GM20000 (cell line): ENCODE measurements around the gene GRK1.

Experiments used
- DNase-seq: peaks from one replicate; pipeline ENCODE4 v3.0.0; 2012; ENCODE audit warnings: low spot score
- TF ChIP-seq, protein P1 (sequence below): IDR thresholded peaks from 2 replicates; pipeline ENCODE4 v1.5.1; 2012; ENCODE audit warnings: mild to moderate bottlenecking, control low read depth; ENCODE audit errors: extremely low read depth, missing control alignments

Gene GRK1

DNA sequence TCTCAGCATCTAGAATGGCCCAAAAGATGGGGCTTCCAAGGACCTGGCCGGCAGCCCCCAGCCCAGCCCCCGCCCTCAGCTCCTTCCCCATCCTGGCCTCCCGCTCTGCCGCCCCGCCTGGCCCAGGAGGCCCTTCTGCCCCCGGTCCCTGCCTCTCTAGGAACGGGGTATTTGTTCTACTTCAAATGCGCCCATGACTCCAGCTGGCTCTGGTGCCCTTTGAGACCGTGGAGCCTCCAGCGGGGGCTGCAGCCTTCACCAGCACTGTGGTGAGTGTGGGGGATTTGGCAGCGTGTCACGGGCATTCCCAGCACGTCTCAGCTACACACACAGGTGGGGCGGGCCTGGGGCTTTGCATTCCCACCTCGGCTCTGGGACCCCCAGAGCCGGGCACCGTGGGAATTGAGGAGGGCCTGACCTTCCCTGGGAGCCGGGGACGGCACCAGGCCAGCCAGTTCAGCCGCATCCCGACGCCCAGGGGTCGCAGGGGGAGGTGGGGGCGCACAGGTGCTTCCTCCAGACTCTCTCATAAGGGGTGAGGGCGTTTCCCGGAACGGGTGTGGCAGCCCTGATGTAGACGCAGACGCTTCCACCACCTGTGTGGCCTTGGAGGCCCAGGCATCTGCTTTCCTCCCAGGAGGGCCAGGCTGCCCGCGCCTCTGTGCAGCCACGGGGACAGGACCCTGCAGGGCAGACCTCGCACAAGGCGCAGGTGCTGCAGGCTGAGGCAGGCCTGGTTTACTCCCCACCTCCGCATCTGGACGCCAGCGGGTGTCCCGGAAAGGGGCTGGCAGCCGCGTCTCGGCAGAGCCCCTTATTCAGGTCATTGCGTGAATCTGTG, 10.0 kb upstream of the GRK1 start:
- TF ChIP-seq, protein P1, sequence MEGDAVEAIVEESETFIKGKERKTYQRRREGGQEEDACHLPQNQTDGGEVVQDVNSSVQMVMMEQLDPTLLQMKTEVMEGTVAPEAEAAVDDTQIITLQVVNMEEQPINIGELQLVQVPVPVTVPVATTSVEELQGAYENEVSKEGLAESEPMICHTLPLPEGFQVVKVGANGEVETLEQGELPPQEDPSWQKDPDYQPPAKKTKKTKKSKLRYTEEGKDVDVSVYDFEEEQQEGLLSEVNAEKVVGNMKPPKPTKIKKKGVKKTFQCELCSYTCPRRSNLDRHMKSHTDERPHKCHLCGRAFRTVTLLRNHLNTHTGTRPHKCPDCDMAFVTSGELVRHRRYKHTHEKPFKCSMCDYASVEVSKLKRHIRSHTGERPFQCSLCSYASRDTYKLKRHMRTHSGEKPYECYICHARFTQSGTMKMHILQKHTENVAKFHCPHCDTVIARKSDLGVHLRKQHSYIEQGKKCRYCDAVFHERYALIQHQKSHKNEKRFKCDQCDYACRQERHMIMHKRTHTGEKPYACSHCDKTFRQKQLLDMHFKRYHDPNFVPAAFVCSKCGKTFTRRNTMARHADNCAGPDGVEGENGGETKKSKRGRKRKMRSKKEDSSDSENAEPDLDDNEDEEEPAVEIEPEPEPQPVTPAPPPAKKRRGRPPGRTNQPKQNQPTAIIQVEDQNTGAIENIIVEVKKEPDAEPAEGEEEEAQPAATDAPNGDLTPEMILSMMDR, result no peak
- DNase-seq, result no peak

DNA sequence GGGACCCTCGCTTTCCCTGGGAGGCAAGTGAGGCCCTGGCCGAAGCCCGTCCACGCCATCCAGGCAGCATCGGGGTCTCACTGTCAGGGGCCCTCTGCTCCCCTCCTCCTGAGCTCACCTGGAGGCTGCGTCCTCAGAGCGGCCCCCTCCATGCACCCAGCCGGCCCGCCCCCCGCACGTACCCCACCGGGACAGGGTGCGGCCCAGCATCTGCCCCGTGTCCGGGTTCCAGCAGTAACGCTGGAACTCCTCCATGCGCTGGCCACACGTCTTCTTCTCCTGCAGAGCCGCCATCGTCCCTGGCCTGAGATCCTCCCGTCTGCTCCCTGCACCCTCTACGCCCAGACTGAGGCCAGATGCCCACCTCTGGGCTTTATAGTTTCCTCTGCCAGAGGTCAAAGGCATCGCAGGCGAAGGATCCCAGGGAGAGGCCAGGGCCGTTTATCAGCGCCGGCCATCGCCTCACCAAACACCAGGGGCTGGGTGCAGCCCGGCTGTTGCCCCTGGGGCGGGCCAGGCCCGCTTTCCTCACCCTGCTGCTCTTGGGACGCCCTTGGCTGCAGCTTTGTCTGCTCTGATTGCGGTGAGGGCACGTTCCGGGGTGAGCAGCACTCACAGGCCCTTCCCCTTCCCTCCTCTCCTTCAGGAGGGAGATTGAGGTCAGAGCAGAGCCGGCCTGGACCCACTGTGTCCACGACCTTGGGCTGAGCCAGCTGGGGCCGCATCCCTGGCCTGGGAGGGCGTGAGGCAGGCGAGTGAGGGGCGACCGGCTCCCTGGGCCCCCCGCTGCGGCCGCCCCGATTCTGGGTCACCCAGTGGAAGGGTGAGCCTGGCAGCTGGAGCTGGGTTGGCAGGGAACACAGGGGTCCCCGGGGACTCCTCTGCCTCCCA, 8.9 kb upstream of the GRK1 start, which contains the start of gene ATP4B:
Gene ATP4B (minus strand): TSS at position 348 of the 891 bp plus-strand sequence. CDS start 54 bp downstream, at position 294.
- DNase-seq, result no peak

GRCh38 chr13:113658836-113659235, 8.2 kb upstream of the GRK1 start:
- TF ChIP-seq, protein P1, result no peak
- DNase-seq, result no peak

More for the DNA sequence above, 8.9 kb upstream of the GRK1 start, which contains the start of gene ATP4B:
- TF ChIP-seq, protein P1, result no peak

GRCh38 chr13:113659337-113659736, 7.7 kb upstream of the GRK1 start:
- no peak for DNase-seq
- TF ChIP-seq, protein P1, result no peak

DNA sequence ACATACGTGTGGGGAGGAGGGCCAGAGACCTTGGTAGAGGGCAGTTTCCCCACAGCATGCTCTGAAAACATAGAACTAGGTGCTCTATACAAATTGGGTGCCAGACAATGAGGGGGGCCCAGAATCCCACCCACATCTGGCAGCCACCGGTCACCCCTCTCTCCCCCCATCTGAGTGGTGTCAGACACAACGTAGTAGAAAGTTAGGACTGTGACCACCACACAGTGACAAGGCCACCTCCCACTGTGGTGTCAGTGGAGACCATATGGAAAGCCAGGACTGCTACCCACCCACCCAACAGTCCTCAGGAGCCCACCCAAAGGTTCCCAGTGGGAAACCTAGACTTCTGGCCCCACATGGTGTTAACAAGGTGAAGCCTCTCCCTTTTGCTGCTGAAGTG, 7.0 kb upstream of the GRK1 start:
- no peak for DNase-seq
- TF ChIP-seq, protein P1, result no peak

DNA sequence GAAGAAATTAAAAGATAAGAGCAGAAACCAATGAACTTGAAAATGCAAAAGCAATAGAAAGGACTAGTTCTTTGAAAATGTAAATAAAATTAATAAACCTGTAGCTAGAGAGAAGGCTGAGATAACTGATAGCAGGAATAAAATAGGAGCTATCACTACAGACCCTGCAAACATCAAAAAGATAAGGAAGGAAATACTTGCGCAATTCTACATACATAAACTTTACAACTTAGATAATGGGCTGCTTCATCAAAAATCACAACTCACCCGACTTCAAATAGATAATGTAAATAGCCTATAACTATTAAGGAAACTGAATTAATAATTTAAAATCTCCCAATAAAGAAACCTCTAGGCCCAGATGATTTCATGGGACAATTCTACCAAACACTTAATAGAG, 5.5 kb upstream of the GRK1 start:
- DNase-seq, result no peak
- TF ChIP-seq, protein P1, result no peak

- TF ChIP-seq, protein P1, result no peak
- no peak for DNase-seq
Measured at GRCh38 chr13:113663934-113664333, 3.1 kb upstream of the GRK1 start.
